ENCODE results near the gene SPIB. TPM values are rescaled to one million over a fixed set of nuclear protein-coding genes. Genes with fewer than 3 reads are reported as not detected.

The SPIB gene
- total RNA-seq, 2 donors from 2014 or later, result 6.9 TPM; not detected in 1

DNA sequence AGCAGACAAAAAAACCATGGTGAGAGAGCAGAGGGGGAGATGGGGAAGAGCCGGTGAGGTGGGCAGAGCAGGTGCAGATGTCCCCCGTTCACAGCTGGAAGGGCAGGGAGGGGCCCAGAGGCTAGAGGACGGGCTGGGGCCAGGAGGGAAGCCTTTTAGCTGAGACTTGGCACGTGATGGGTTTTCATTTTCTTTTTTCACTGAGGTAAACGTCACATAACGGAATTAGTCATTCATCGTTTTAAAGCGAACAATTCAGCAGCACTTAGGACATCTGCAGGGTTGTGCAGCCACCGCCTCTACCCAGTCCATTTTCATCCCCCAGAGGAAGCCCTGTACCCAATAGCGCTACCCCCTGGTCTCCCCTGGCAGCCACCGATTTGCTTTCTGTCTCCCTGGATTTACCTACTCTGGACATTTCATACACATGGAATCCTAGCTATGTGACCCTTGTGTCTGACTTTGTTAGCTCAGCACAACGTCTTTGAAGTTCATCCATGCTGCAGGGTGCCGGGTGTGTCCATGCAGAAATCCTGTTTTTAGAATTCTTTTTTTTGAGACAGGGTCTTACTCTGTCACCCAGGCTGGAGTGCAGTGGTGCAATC, 41.5 kb downstream of the SPIB start:
- H3K27me3 ChIP-seq, result peaks cover 0 to 11% of the 10 kb centered on the region in 2 donors
- no peak overlapping the region for H3K27ac ChIP-seq
- no peak overlapping the region for H3K4me3 ChIP-seq
- intact Hi-C loops (cut with DNase I), result loop anchor here (5.0 kb wide), 1 partner anchor 88 kb away; no protein-coding TSS in a partner anchor
- no peak for ATAC-seq
- TF ChIP-seq CTCF (IDR thresholded peaks at IDR 0.05), result no peak
- TF ChIP-seq POLR2A (IDR thresholded peaks at IDR 0.05), result no peak
- H3K9me3 ChIP-seq, result no peaks in the 10 kb centered on the region
- no peaks in the 10 kb centered on the region for H3K36me3 ChIP-seq (replicated peaks in 1 of 2; ENCODE audit: insufficient read depth in 1 of 2, low read depth in 2 of 2)
- no peaks in the 10 kb centered on the region for H3K4me1 ChIP-seq
- DNase-seq, result no peak
- WGBS, 2 donors, result 24 to 33% methylated on average over 13 of the region's 13 CpGs

GRCh38 chr19:50461066-50461875, 42.5 kb downstream of the SPIB start:
- H3K27me3 ChIP-seq, result peaks cover 0 to 11% of the 10 kb centered on the region in 2 donors
- H3K4me3 ChIP-seq, result no peak overlapping the region
- intact Hi-C loops (cut with DNase I), result loop anchor here (5.0 kb wide), 1 partner anchor 89 kb away; no protein-coding TSS in a partner anchor
- no peaks in the 10 kb centered on the region for H3K9me3 ChIP-seq
- no peaks in the 10 kb centered on the region for H3K4me1 ChIP-seq
- DNase-seq (peak; percentile 58 to 67 (median 64)), ATAC-seq (peak; percentile 82)
- H3K36me3 ChIP-seq (replicated peaks in 1 of 2; ENCODE audit: insufficient read depth in 1 of 2, low read depth in 2 of 2), result no peaks in the 10 kb centered on the region
- TF ChIP-seq POLR2A (IDR thresholded peaks at IDR 0.05) (no peak), CTCF (IDR thresholded peaks at IDR 0.05) (peak; percentile 72 to 92 (median 84))
- no peak overlapping the region for H3K27ac ChIP-seq
- 16 to 20% methylated on average over 19 to 28 of the region's 28 CpGs for WGBS, 2 donors

DNA sequence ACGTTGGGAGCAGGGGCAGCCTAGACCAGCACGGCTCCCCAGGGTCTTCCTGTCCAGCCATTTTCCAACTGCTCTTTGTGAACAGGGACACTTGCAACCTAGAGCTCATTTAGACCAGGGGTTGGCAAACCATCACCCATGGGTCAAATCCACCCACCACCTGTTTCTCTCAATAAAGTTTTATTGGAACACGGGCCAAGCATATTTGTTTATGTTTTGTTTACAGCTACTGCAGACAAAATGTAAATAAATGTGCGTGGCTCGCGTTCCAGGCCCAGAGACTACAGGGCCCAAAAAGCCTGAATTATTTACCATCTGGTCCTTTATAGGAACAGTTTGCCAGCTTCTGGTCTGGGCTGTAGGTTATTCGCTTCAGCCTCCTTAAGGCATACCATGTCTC, 44.2 kb downstream of the SPIB start:
- Histone ChIP-seq H3K4me3 (no peak overlapping the region), H3K36me3 (replicated peaks in 1 of 2; ENCODE audit: insufficient read depth in 1 of 2, low read depth in 2 of 2) (no peaks in the 10 kb centered on the region), H3K27ac (no peak overlapping the region), H3K27me3 (peaks cover 0 to 8% of the 10 kb centered on the region in 2 donors), H3K4me1 (no peaks in the 10 kb centered on the region), H3K9me3 (no peaks in the 10 kb centered on the region)
- intact Hi-C loops (cut with DNase I), result loop anchor here (5.0 kb wide), 1 partner anchor 91 kb away; no protein-coding TSS in a partner anchor
- WGBS, 2 donors, result 69 to 70% methylated on average over 7 of the region's 7 CpGs
- DNase-seq, result no peak
- no peak for ATAC-seq
- TF ChIP-seq CTCF (IDR thresholded peaks at IDR 0.05) (no peak), POLR2A (IDR thresholded peaks at IDR 0.05) (no peak)

DNA sequence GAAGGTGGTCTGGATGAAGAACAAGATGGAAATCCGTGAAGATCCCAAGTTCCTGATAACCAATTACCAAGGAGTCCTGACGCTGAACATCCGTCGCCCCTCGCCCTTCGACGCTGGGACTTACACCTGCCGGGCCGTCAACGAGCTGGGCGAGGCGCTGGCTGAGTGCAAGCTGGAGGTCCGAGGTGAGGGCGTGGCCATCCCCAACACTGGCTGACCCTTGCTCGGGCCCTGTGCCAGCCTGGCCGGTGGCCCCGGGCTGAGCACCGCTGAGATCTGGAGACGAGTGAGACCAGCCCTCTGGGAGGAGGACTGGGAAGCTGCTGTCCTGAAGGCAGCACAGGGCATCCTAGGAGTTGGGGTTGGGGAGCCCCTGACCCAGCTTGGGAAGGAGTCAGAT, 45.6 kb downstream of the SPIB start:
- no peaks in the 10 kb centered on the region for H3K36me3 ChIP-seq (replicated peaks in 1 of 2; ENCODE audit: insufficient read depth in 1 of 2, low read depth in 2 of 2)

More for the DNA sequence above, 45.6 kb downstream of the SPIB start:
- H3K9me3 ChIP-seq, result no peaks in the 10 kb centered on the region
- no peaks in the 10 kb centered on the region for H3K4me1 ChIP-seq
- H3K4me3 ChIP-seq, result no peak overlapping the region
- peaks cover 0 to 4% of the 10 kb centered on the region in 2 donors for H3K27me3 ChIP-seq
- ATAC-seq, result no peak
- H3K27ac ChIP-seq, result no peak overlapping the region
- WGBS, 2 donors, result 40 to 56% methylated on average over 1 to 19 of the region's 19 CpGs
- DNase-seq, result no peak
- no peak for TF ChIP-seq POLR2A (IDR thresholded peaks at IDR 0.05)
- TF ChIP-seq CTCF (IDR thresholded peaks at IDR 0.05), result no peak
- intact Hi-C loops (cut with DNase I), result loop anchor here (5.0 kb wide), 1 partner anchor 92 kb away; no protein-coding TSS in a partner anchor
